Esophagus squamous epithelium (tissue), 5 donors: ENCODE data around the gene UTS2R. TPM values are rescaled to one million over a fixed set of nuclear protein-coding genes. Genes with fewer than 3 reads are reported as not detected.
A peak's percentile ranks its signal among the peaks of the same experiment; 100 is the strongest.

Experiments used
- DNase-seq: peaks from one replicate; lab custom pipeline; 2025; lab: John Stamatoyannopoulos, UW
- H3K27ac ChIP-seq, 4 donors: fragments of 200-600 bp; sonication (generic); one replicate each; pipeline ENCODE4 v1.5.1; 2016 to 2019; ENCODE audit warnings: mild to moderate bottlenecking in 1 of 4
- H3K27me3 ChIP-seq, 4 donors: fragments of 200-600 bp; sonication (generic); 1 replicate in 3 of 4; 2 replicates in 1 of 4; pipeline versions ENCODE4 v1.5.1 to v1.6.0; 2017 to 2021; ENCODE audit warnings: antibody characterized with exemption in 1 of 4
- H3K36me3 ChIP-seq, 3 donors: fragments of 200-600 bp; sonication (generic); one replicate each; pipeline ENCODE4 v1.5.1; 2016 to 2019
- H3K4me1 ChIP-seq, 3 donors: fragments of 200-600 bp; sonication (generic); one replicate each; pipeline ENCODE4 v1.5.1; 2017 to 2019
- H3K4me3 ChIP-seq, 4 donors: fragments of 200-600 bp; sonication (generic); 1 replicate in 3 of 4; 2 replicates in 1 of 4; pipeline ENCODE4 v1.5.1; 2016 to 2019; ENCODE audit warnings: mild to moderate bottlenecking in 2 of 4, moderate library complexity in 1 of 4
- H3K9me3 ChIP-seq, 3 donors: fragments of 200-600 bp; sonication (generic); one replicate each; pipeline ENCODE4 v1.5.1; 2016 to 2019
- POLR2A ChIP-seq, 4 donors: fragments of 450-650 bp; IDR thresholded peaks; one replicate each; pipeline ENCODE4 v1.6.1; 2017; ENCODE audit warnings: antibody characterized with exemption in 4 of 4, mild to moderate bottlenecking in 4 of 4, moderate library complexity in 3 of 4
- WGBS, 2 donors: methylation state at CpG; one replicate each; pipeline ENCODE4 v1.1.5; 2018; 5-methylcytosine and 5-hydroxymethylcytosine counted together
- intact Hi-C: fragments of 100-400 bp; cut with DNase I; formaldehyde crosslinking; loops from one replicate; pipeline ENCODE4 v1.15.0; 2022
- total RNA-seq, 4 donors: library from RNA; depleted of rRNA; stranded (reverse); fragments of >200 nt; gene quantifications; one replicate each; pipeline ENCODE4 v1.1.0, GENCODE V29; 2016
- TF ChIP-seq, protein P1 (sequence below), 6 experiments: fragments of 450-650 bp in 4 of 6; fragments of 200-600 bp in 2 of 6; sonication (generic) in 2 of 6; IDR thresholded peaks; one replicate each; pipeline ENCODE4 v1.5.1; 2016 to 2019; ENCODE audit warnings: antibody characterized with exemption in 6 of 6, mild to moderate bottlenecking in 4 of 6, moderate library complexity in 4 of 6
- donor health status: DM: yes; HTN: yes; CAD: no.

The UTS2R gene
- not detected for total RNA-seq

GRCh38 chr17:82371333-82372248, at the start of gene UTS2R:
TSS of gene UTS2R (plus strand) at chr17:82371765. CDS start at chr17:82374325, 2,560 bp downstream.
- H3K4me1 ChIP-seq: peaks cover 15 to 36% (median 21%) of the 10 kb centered on the region in 3 donors
- WGBS, 2 donors: 0% methylated on average over 2 of the region's 109 CpGs; no CpG with 5 or more reads in 1 of the 2 donors
- intact Hi-C loops: no loop called here
- peaks cover 20 to 94% (median 32%) of the 10 kb centered on the region in 4 donors for H3K27me3 ChIP-seq
- no peak for TF ChIP-seq POLR2A (IDR thresholded peaks at IDR 0.05)
- TF ChIP-seq, protein P1, sequence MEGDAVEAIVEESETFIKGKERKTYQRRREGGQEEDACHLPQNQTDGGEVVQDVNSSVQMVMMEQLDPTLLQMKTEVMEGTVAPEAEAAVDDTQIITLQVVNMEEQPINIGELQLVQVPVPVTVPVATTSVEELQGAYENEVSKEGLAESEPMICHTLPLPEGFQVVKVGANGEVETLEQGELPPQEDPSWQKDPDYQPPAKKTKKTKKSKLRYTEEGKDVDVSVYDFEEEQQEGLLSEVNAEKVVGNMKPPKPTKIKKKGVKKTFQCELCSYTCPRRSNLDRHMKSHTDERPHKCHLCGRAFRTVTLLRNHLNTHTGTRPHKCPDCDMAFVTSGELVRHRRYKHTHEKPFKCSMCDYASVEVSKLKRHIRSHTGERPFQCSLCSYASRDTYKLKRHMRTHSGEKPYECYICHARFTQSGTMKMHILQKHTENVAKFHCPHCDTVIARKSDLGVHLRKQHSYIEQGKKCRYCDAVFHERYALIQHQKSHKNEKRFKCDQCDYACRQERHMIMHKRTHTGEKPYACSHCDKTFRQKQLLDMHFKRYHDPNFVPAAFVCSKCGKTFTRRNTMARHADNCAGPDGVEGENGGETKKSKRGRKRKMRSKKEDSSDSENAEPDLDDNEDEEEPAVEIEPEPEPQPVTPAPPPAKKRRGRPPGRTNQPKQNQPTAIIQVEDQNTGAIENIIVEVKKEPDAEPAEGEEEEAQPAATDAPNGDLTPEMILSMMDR (IDR thresholded peaks at IDR 0.05): no peak
- DNase-seq: no peak
- no peaks in the 10 kb centered on the region for H3K36me3 ChIP-seq
- H3K27ac ChIP-seq: peak within 1 kb of the TSS in 1 of 4 donors; percentile 3
- peak within 1 kb of the TSS in 3 of 4 donors; percentile 29 to 61 (median 36) for H3K4me3 ChIP-seq
- H3K9me3 ChIP-seq: no peaks in the 10 kb centered on the region

DNA sequence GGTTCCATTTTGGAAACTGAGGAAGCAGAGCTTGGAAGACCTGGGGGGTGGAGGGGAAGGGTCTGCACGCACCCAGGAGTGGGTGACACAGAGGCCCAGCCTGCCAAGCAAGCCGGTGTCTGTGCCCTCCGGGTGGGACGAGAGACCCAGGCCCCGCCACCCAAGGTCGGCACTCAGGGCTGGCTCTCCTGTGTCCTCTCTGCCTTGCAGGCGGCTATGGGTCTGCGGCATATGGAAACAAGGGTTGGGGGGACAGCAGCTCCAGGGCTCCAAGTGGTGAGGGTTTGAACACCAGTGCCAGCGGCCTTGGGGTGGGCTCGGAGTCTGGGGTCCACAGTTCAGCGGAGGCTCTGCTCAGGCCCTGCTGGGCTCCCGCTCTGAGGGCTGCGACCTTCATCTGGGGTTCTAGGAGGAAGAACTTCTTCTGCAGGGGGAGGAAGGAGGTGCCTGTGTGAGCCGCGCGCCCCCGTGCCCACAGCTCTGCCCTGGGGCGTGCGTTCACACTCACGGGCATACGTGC, 49.6 kb upstream of the UTS2R start:
- Histone ChIP-seq H3K27ac (no peak overlapping the region), H3K4me1 (peaks cover 0 to 21% (median 6%) of the 10 kb centered on the region in 3 donors), H3K36me3 (no peaks in the 10 kb centered on the region), H3K4me3 (peak overlapping the region in 1 of 4 donors; percentile 25), H3K9me3 (no peaks in the 10 kb centered on the region), H3K27me3 (peaks cover 0 to 76% (median 0%) of the 10 kb centered on the region in 4 donors)
- WGBS, 2 donors: no CpG with 5 or more reads among the region's 21 CpGs
- TF ChIP-seq, protein P1 (IDR thresholded peaks at IDR 0.05): no peak
- TF ChIP-seq POLR2A (IDR thresholded peaks at IDR 0.05): no peak
- DNase-seq: no peak
- intact Hi-C loops: loop anchor here (5.0 kb wide), 1 partner anchor 85 kb away; no protein-coding TSS in a partner anchor

DNA sequence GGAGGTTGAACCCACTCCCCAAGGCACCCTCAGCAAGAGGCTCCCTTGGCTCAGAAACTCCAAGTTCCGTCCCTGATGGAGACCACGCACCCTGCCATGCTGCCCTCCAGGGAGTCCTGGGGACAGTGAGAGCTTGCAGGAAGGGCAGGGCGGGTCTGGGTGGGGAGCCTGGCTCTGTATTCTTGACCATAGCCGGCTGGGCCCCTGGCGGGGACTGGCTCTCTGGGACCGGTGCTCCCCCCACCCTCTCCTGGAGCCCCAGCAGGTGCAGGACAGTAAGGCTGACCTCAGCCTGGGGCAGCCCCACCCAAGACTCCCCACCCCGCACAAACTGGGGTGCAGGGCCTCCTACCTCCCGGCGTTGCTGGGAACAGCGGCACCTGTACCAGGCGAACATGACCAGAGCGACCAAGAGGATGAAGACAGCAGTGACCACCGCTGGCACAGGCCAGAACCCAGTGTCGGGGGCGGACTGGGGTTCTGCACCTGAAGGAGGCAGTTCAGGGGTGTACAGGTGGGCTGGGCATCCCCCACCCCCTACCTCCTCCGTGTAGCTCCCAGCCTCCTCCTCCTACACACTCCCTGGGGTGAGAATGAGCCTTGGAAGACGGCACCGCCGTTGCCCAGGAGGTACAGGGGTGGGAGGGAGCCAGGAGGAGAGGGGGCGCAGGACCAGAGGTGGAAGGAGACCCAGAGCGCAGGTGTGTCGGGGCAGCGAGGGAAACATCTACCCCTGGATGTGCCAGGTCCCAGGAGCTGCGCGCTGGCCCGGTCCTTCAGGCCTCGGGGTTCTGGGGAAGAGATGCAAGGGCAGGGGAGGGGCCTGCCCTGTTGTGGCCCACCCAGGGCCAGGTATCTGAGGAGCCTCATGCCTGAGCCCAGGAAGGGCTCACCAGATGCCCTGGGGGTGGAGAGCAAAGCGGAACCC, 48.8 kb upstream of the UTS2R start:
- Histone ChIP-seq H3K27me3 (peaks cover 0 to 76% (median 0%) of the 10 kb centered on the region in 4 donors), H3K4me3 (no peak overlapping the region), H3K27ac (no peak overlapping the region), H3K9me3 (no peaks in the 10 kb centered on the region), H3K4me1 (peaks cover 0 to 29% (median 6%) of the 10 kb centered on the region in 3 donors), H3K36me3 (no peaks in the 10 kb centered on the region)
- TF ChIP-seq POLR2A (IDR thresholded peaks at IDR 0.05): no peak
- TF ChIP-seq, protein P1 (IDR thresholded peaks at IDR 0.05): no peak
- intact Hi-C loops: loop anchor here (5.0 kb wide), 1 partner anchor 85 kb away; no protein-coding TSS in a partner anchor
- DNase-seq: no peak
- 67 to 93% methylated on average over 3 to 8 of the region's 28 CpGs for WGBS, 2 donors

GRCh38 chr17:82323514-82324234, 47.9 kb upstream of the UTS2R start:
- no peak for DNase-seq
- Histone ChIP-seq H3K9me3 (no peaks in the 10 kb centered on the region), H3K36me3 (no peaks in the 10 kb centered on the region), H3K27me3 (peaks cover 0 to 82% (median 0%) of the 10 kb centered on the region in 4 donors), H3K4me1 (peaks cover 0 to 37% (median 6%) of the 10 kb centered on the region in 3 donors), H3K4me3 (no peak overlapping the region), H3K27ac (no peak overlapping the region)
- intact Hi-C loops: loop anchor here (5.0 kb wide), 1 partner anchor 86 kb away; no protein-coding TSS in a partner anchor
- TF ChIP-seq, protein P1 (IDR thresholded peaks at IDR 0.05): no peak
- TF ChIP-seq POLR2A (IDR thresholded peaks at IDR 0.05): no peak
- WGBS, 2 donors: 69 to 72% methylated on average over 12 to 16 of the region's 21 CpGs
